Erythroblast (primary cell): ENCODE measurements around the gene RTP3.

Source experiments
- GATA1 ChIP-seq: IDR thresholded peaks from 2 replicates; pipeline ENCODE4 v1.6.1; 2011; ENCODE audit warnings: low read depth, mild to moderate bottlenecking, control low read depth, low read length, moderate library complexity
- POLR2A ChIP-seq: IDR thresholded peaks from 2 replicates; pipeline ENCODE4 v1.6.1; 2011; ENCODE audit warnings: mild to moderate bottlenecking, low read length

DNA sequence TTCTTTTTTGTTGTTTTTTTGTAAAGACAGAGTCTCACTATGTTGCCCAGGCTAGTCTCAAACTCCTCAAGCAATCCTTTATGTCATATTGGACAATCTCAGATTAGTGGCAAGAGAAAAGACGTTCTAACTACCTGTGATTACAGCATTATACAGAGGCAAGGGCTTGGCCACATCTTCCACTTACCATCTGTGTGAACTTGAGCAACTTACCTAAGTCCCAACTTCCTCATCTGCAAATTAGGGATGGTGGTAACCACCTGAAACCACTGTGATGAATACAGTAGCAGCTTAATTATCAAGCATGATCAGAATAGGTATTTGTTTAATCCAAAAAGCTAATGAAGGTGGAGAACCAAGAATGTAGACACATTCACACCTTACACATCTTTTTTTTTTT lies 52.2 kb downstream of the RTP3 start:
- no peak for TF ChIP-seq POLR2A
- TF ChIP-seq GATA1: no peak
